MM.1S (cell line): ENCODE data around the gene ADISSP.

Source experiments
- DNase-seq: peaks from one replicate; pipeline ENCODE4 v3.0.0-alpha.2; 2015
- H2AFZ ChIP-seq: fragments of 300-600 bp; sonication (generic); 2 replicates; pipeline ENCODE4 v1.6.0; 2016; ENCODE audit warnings: antibody characterized with exemption, low read length
- H3F3A ChIP-seq: fragments of 300-600 bp; sonication (generic); 2 replicates; pipeline ENCODE4 v1.6.1; 2016; ENCODE audit warnings: mild to moderate bottlenecking, antibody characterized with exemption, low read length, moderate library complexity, mixed read lengths; ENCODE audit not compliant: insufficient read depth
- H3K27ac ChIP-seq: fragments of 300-600 bp; sonication (generic); 2 replicates; pipeline ENCODE4 v1.5.1; 2016; ENCODE audit warnings: mild to moderate bottlenecking, low read length
- H3K27me3 ChIP-seq: fragments of 300-600 bp; sonication (generic); replicated peaks from 2 replicates; pipeline ENCODE4 v1.6.0; 2016; ENCODE audit warnings: low read length; ENCODE audit not compliant: insufficient read depth
- H3K36me3 ChIP-seq: fragments of 300-600 bp; sonication (generic); replicated peaks from 2 replicates; pipeline ENCODE4 v1.6.1; 2016; ENCODE audit warnings: mild to moderate bottlenecking, low read length, mixed read lengths; ENCODE audit not compliant: insufficient read depth
- H3K4me1 ChIP-seq: fragments of 300-600 bp; sonication (generic); 2 replicates; pipeline ENCODE4 v1.6.1; 2016; ENCODE audit warnings: low read length, mixed read lengths
- H3K4me2 ChIP-seq: fragments of 300-600 bp; sonication (generic); 2 replicates; pipeline ENCODE4 v1.6.0; 2016; ENCODE audit warnings: low read depth, low read length
- H3K4me3 ChIP-seq: fragments of 300-600 bp; sonication (generic); 2 replicates; pipeline ENCODE4 v1.5.1; 2016; ENCODE audit warnings: low read length, mixed read lengths
- H3K79me2 ChIP-seq: fragments of 300-600 bp; sonication (generic); 2 replicates; pipeline ENCODE4 v1.6.1; 2016; ENCODE audit warnings: mixed run types, low read length, mixed read lengths
- H3K9ac ChIP-seq: fragments of 300-600 bp; sonication (generic); 2 replicates; pipeline ENCODE4 v1.6.1; 2016; ENCODE audit warnings: low read length, mixed read lengths
- H3K9me2 ChIP-seq: fragments of 300-600 bp; sonication (generic); replicated peaks from 2 replicates; pipeline ENCODE4 v1.6.1; 2016; ENCODE audit warnings: mild to moderate bottlenecking, low read length, mixed read lengths; ENCODE audit not compliant: insufficient read depth
- H3K9me3 ChIP-seq: fragments of 300-600 bp; sonication (generic); replicated peaks from 2 replicates; pipeline ENCODE4 v1.6.1; 2016; ENCODE audit warnings: mild to moderate bottlenecking, low read length, mixed read lengths; ENCODE audit not compliant: insufficient read depth
- H4K20me1 ChIP-seq: fragments of 300-600 bp; sonication (generic); 2 replicates; pipeline ENCODE4 v1.6.1; 2016; ENCODE audit warnings: mild to moderate bottlenecking, low read length, moderate library complexity, mixed read lengths; ENCODE audit not compliant: insufficient read depth
- CTCF ChIP-seq: fragments of 300-600 bp; sonication (generic); IDR thresholded peaks from 2 replicates; pipeline ENCODE4 v1.5.1; 2016; ENCODE audit warnings: antibody characterized with exemption, low read length, mixed read lengths
- EZH2 ChIP-seq: fragments of 300-600 bp; sonication (generic); optimal IDR thresholded peaks from 2 replicates; pipeline ENCODE3; 2017; ENCODE audit warnings: low read depth, mild to moderate bottlenecking, antibody characterized with exemption, low read length, mixed read lengths
- EZH2phosphoT487 ChIP-seq: fragments of 300-600 bp; sonication (generic); IDR thresholded peaks from 2 replicates; pipeline ENCODE4 v1.6.1; 2018; ENCODE audit warnings: antibody characterized with exemption, low read length

The ADISSP gene

GRCh38 chr20:3738111-3739053, 29.2 kb downstream of the ADISSP start:
- Histone ChIP-seq H3K9me3 (no peaks in the 10 kb centered on the region), H3K36me3 (no peaks in the 10 kb centered on the region), H3K4me3 (no peak overlapping the region), H3K27ac (no peak overlapping the region), H3K27me3 (peaks cover 1% of the 10 kb centered on the region; the same call in 1 of the 2 replicates), H3K9ac (no peak overlapping the region), H2AFZ (no peak overlapping the region), H3F3A (no peaks in the 10 kb centered on the region), H3K9me2 (no peaks in the 10 kb centered on the region), H3K4me1 (no peaks in the 10 kb centered on the region), H3K79me2 (no peaks in the 10 kb centered on the region), H4K20me1 (no peaks in the 10 kb centered on the region), H3K4me2 (no peak overlapping the region)
- TF ChIP-seq EZH2phosphoT487 = no peak
- TF ChIP-seq CTCF = no peak
- TF ChIP-seq EZH2 = no peak
- no peak for DNase-seq

GRCh38 chr20:3735768-3736167, 31.8 kb downstream of the ADISSP start:
- Histone ChIP-seq H3K36me3 (no peaks in the 10 kb centered on the region), H3K9me3 (no peaks in the 10 kb centered on the region), H3F3A (no peaks in the 10 kb centered on the region), H3K79me2 (no peaks in the 10 kb centered on the region), H4K20me1 (no peaks in the 10 kb centered on the region), H3K27ac (no peak overlapping the region), H3K4me2 (no peak overlapping the region), H3K9ac (no peak overlapping the region), H3K4me1 (no peaks in the 10 kb centered on the region), H2AFZ (no peak overlapping the region), H3K27me3 (peaks cover 21% of the 10 kb centered on the region; the same call in 1 of the 2 replicates), H3K9me2 (no peaks in the 10 kb centered on the region), H3K4me3 (no peak overlapping the region)
- DNase-seq = no peak
- no peak for TF ChIP-seq EZH2phosphoT487
- no peak for TF ChIP-seq CTCF
- TF ChIP-seq EZH2 = no peak

GRCh38 chr20:3734111-3734843, 33.3 kb downstream of the ADISSP start:
- Histone ChIP-seq H3K4me2 (no peak overlapping the region), H3K27me3 (peaks cover 21% of the 10 kb centered on the region; the same call in 1 of the 2 replicates), H3K9me3 (no peaks in the 10 kb centered on the region), H3F3A (no peaks in the 10 kb centered on the region), H4K20me1 (no peaks in the 10 kb centered on the region), H3K4me1 (no peaks in the 10 kb centered on the region), H3K27ac (no peak overlapping the region), H3K36me3 (no peaks in the 10 kb centered on the region), H2AFZ (no peak overlapping the region), H3K9me2 (no peaks in the 10 kb centered on the region), H3K79me2 (no peaks in the 10 kb centered on the region), H3K9ac (no peak overlapping the region), H3K4me3 (no peak overlapping the region)
- TF ChIP-seq CTCF (no peak), EZH2phosphoT487 (no peak), EZH2 (no peak)
- DNase-seq = no peak
